Measurements from ENCODE around the gene GNG7.
"Not testable (repeated sequence)": the region's sequence is repeated elsewhere in the genome, so short reads cannot be mapped to it uniquely, and the experiment has no call there.

Gene GNG7

DNA sequence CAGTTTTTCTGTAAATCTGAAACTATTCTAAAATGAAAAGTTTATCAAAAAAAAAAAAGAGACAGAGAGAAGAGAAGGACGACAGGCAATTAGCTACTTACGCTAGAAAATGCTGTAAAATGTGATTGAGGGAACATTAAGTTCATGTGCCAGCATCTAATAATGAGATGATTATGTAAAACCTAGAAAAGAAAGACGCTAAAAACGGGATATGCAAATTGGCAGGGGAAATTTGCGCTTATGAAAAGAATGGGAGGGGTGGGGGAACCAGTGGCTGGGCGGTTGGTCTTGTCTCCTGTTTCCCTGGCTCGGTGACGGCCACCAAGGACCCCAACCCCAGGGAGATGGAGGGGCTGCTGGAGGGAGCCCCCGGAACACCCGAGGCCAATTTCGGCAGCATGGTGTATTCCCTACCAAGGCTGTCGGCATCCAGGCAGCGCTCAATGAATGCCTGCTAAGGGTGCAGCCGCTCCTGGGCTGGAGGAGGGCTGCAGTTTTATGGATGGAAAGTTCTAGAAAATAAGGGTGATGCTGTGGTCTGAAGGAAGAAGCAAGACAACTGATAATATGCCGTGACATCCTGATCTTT, 34.2 kb downstream of the GNG7 start:
- no peak for DNase-seq

DNA sequence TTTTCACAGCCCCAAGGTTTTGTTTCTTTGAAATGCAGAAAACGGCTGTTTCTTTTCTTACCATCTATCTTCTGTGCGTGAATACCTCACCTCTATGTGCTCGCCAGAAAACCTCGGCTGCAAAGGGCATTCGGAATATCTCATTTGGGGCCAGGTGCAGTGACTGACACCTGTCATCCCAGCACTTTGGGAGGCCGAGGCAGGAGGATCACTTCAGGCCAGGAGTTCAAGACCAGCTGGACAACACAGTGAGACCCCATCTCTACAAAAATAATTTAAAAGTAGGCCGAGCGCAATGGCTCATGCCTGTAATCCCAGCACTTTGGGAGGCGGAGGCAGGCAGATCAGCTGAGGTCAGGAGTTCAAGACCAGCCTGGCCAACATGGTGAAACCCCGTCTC, 35.1 kb downstream of the GNG7 start:
- DNase-seq: not testable (repeated sequence)

DNA sequence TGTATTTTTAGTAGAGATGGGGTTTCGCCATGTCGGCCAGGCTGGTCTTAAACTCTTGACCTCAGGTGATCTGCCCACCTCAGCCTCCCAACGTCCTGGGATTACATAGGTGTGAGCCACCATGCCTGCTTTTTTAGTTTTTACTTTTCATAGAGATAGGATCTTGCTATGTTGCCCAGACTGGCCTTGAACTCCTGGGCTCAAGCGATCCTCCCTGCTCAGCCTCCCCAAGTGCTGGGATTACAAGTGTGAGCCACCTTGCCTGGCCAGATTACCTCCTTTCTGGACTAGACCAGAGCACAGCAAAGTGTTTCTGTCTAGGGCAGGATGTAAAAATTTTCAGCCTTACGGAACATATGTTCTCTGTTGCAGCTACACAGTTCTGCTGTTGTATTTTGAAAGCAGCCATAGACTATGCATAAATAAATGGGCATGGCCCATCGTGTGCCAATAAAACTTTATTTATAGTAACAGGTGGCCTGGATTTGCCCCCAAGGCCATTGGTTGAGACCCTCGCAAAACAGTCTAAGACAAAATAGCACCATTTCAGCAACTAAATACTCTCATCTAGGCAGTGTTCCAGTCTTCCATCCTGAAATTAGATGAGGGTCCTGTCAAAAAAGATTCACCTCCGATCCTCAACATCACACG, 36.0 kb downstream of the GNG7 start:
- no peak for DNase-seq

- DNase-seq: no peak
Observed at GRCh38 chr19:2665103-2665502, 37.4 kb downstream of the GNG7 start.

DNA sequence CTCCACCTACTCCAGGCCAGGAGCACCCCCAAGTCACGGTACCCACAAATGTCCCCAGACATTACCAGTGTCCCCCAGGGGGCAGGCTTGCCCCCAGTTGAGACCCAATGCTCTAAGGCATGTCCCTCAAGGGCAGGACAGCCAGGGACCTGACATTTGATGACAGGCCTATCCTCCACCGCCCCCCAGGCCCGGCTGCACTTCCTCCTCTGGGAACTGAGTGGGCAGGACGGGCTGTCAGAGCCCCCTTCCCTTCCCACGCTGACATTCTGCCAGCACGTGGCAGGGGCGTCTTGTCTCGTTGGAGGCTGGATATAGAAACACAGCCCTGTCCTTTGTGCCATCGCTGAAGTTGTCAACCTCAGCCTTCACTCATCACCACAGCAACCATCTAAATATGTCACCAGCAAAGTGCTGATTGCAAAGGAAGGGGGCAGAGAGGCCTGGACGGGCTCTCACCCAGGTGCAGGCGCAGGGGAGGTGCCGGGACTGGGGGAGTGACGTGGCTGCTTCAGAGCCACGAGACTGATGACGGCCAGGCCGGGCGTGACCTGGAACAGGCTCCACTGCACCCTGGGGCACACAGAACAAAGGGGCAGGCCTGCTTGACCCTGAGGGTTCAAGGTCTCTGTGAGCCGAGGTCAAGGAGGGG, 38.4 kb downstream of the GNG7 start:
- DNase-seq: no peak

DNA sequence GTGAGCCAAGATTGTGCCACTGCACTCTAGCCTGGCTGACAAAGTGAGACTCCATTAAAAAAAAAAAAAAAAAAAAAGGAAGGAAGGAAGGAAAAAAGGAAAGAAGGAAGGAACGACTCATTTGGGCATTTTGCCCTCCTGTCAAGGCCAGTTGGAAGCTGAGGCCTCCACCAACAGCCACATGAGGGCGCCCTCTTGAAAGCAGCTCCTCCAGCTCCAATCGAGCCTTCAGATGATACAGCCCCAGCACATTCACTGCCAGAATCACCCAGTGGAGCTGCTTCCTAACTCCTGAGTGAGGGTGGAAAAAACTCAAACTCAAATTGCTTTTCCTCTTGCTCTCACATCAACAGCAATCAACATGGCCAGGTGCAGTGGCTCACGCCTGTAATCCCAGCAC, 40.9 kb downstream of the GNG7 start:
- no peak for DNase-seq

GRCh38 chr19:2659856-2660432, 42.5 kb downstream of the GNG7 start:
- DNase-seq: no peak

- DNase-seq: no peak
Observed at GRCh38 chr19:2656533-2656932, 46.0 kb downstream of the GNG7 start.

DNA sequence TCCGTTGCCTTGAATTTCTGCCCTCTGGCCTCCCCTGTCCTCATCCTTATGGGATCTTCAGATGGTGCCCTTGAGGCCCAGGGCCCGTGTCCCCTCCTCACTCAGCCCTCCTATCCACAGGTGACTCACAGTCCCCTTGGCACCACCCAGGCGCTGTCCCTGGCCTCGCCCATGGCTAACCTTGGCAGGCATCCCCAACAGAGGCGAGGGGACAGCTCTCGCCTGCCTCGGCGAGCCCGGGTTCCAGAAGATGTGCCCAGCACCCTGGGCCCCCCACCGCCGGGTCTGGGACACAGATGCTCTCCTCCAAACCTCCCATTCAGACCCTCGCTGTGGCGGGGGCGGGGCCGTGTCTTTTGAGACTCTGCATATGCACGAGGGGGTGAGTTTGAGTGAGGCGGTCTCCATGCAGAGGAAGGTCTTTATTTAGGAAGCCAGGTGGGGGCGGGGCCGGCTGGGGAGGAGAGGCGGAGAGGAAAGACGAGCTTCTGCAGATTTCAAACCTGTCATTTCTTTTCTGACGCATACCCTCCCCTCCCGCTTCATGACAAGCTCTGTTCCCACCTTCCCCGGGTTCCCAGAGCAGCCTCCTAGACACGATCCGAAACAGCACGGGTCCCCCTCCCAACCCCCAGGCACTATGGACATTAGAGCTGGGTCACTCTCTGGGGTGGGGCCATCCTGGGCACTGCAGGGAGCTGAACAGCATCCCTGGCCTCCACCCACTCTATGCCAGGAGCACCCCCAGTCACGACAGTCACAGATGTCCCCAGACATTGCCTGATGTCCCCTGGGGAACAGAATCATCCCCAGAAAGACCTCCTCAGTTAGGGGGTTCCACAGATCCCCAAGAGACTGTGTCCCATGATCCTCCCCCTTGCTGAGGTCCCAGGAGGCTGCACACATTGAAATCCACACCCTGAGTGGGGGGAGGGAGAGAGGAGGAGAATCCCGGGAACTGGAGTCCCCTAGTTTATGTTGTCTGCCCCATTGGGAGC, 48.5 kb downstream of the GNG7 start:
- no peak for DNase-seq

DNA sequence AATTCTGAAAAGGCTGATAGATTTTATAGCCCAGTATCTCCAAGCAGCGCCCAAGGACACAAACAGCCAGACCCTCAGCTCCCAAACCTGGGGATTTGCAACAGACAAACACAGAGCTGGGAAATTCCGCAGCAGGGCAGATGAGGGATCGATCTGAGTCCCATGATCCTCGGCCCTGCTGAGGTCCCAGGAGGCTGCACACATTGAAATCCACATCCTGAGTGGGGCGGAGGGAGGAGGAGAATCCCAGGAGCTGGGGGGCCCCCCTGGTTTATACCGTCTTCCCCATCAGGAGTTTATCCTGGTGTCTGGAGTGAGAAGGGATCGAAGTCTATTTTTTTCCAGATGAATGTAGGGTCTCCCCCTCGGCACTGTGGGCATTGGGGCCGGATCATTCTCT, 49.3 kb downstream of the GNG7 start:
- no peak for DNase-seq

DNA sequence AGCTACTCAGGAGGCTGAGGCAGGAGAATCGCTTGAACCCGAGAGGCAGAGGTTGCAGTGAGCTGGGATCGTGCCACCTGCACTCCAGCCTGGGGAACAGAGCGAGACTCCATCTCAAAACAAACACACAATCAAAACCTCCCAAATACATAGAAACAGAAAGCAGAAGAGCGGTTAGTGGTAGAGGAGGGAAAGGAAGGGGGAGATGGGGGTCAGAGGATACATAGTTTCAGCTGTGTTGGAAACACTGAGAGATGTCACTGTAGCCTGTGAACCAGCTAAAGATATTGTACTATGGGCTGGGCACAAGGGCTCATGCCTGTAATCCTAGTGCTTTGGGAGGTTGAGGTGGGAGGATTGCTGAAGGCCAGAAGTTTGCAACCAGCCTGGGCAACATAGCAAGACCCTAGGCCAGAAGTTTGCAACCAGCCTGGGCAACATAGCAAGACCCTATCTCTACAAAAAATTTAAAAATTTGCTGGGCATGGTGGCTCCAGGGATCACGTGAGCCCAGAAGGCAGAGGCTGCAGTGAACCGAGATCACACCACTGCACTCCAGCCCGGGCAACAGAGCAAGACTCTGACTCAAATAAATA, 49.9 kb downstream of the GNG7 start:
- no peak for DNase-seq

DNA sequence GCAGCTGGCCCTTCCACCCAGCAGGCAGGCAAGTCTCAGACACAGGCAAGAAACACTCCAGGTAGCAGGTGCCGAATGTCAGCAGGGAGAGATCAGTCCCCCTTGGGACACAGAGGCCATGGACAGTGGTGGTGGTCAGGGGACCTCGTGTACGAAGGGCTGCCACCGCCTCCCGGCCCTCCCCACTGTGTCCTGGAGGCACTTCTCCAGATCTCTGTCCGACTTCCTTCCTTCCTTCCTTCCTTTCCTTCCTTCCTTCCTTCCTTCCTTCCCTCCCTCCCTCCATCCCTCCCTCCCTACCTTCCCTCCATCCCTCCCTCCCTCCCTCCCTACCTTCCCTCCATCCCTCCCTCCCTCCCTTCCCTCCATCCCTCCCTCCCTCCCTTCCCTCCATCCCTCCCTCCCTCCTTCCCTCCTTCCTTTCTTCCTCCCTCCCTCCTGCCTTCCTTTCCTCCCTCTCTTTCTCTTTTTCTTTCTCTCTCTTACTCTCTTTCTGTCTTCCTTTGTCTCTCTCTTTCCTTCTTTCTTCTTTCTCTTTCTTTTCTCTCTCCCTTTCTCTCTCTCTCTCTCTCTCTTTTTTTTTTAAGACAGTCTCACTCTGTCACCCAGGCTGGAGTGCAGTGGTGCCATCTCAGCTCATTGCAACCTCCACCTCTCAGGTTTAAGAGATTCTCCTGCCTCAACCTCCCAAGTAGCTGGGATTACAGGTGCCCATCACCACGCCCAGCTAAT, 51.3 kb downstream of the GNG7 start:
- not testable (repeated sequence) for DNase-seq

DNA sequence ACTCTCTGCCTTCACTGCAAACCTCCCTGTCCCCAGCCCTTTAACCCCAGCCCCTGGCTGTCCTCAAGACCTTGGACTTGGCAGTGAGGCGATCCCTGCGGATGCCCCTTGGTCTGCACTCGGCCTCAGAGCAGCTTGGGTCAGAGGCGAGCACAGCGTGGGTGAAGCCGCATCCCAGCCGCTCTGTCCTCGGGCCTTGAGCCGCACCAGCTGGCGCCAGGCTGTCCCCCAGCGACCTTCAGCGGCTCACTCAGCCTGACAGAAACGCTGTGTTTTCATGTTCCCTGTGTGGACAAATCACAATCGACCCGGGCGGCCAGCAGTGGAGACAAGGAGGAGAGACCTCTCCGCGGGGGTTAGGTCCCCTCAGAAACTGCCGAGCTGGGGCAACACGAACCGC, 52.0 kb downstream of the GNG7 start:
- no peak for DNase-seq

DNA sequence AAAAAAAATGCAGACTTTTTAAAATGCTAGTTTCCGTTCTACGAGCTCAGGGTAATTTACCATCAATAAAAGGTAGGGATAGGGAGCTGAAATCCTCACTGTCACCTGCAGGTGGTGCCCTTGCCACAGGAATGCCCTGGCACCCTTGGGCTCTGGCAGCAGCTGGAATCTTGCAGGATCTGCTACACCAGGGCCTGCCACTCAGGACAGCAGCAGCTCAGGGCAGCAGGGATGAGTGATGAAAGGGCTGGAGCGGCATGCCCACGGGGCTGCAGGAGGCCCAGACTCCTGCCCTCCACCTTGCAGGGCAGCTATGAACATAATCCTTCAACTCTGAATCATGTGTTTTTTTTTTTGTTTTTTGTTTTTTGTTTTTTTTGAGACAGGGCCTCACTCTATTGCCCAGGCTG, 54.0 kb downstream of the GNG7 start:
- peak; percentile 51 for DNase-seq

- DNase-seq: no peak
Observed at GRCh38 chr19:2648099-2648498, 54.4 kb downstream of the GNG7 start.

DNA sequence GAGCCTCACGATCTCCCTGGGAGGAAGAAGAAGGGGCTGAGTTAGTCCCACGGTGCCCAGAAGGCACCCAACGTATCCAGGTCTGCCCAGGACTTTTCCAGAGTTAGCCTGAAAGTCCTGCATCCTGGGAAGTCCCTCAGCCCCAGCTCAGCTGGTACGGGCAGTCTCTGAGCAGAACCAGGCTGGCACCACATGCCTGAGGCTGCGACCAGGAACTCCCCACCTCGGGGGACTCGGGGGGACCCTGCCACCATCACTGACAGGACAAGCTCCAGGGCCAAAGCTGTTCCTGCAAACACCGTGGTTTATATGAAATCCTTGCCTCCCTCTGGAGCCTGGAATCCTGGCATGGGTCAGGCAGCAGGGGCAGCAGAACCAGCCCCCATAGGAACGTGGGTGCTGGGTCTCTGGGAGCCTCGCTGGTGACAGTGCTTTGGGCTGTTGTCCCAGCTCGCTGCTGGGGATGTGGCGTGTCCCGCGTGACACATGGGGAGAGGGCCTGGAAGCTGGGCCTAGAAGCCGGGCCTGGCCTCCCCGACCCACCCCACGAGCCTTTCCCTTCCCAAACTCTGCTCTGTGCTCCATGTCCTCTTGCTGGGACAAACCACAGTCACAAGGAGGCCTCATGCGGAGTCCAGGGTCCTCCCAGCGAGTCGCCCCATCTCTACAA, 55.5 kb downstream of the GNG7 start:
- no peak for DNase-seq

DNA sequence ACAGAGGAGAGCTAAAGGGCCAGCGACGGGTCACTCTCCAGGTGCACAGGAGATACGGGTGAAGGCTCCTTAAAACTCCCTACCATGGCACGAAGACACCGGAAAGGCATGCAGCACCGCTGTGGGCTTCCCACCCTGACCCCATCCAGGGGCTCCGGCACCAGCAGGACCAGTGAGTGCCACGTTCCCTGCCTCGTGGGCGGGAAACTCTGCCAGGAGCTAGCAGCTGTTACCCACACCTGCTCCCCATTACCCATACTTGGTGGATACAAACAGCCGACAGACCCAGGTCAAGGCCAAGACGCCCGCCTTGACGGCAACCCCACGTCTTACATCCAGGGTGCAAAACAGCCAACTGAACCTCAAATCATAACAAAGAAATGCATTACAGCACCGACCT, 56.7 kb downstream of the GNG7 start:
- DNase-seq: no peak

DNA sequence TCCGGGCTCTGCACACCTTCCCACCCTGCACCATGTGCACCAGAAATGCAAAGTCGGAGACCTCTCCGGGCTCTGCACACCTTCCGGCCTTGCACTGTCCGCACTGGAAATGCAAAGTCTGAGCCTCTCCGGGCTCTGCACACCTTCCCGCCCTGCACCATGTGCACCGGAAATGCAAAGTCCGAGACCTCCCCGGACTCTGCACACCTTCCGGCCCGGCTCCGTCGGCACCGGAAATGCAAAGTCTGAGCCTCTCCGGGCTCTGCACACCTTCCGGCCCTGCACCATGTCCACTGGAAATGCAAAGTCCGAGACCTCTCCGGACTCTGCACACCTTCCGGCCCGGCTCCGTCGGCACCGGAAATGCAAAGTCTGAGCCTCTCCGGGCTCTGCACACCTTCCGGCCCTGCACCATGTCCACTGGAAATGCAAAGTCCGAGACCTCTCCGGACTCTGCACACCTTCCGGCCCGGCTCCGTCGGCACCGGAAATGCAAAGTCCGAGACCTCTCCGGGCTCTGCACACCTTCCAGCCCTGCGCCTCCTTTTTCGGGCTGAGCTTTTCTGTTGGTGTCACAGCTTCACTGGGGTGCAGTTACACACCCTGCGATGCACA, 59.3 kb downstream of the GNG7 start:
- not testable (repeated sequence) for DNase-seq

DNA sequence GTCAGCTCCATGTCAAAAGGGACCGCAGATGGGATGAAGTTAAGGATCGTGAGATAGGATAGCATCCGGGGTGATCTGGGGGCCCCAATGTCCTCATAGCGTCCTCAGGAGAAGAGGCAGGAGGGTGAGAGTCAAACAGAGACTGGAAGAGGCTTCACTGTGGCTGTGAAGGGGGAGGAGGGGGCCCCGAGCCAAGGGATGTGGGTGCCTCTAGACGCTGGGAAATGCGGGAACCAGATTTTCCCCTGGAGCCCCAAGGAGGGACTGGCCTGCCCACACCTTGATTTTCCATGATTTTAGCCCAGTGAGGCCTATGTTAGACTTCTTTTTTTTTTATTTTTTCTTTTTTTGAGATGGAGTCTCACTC, 61.2 kb downstream of the GNG7 start:
- no peak for DNase-seq

DNA sequence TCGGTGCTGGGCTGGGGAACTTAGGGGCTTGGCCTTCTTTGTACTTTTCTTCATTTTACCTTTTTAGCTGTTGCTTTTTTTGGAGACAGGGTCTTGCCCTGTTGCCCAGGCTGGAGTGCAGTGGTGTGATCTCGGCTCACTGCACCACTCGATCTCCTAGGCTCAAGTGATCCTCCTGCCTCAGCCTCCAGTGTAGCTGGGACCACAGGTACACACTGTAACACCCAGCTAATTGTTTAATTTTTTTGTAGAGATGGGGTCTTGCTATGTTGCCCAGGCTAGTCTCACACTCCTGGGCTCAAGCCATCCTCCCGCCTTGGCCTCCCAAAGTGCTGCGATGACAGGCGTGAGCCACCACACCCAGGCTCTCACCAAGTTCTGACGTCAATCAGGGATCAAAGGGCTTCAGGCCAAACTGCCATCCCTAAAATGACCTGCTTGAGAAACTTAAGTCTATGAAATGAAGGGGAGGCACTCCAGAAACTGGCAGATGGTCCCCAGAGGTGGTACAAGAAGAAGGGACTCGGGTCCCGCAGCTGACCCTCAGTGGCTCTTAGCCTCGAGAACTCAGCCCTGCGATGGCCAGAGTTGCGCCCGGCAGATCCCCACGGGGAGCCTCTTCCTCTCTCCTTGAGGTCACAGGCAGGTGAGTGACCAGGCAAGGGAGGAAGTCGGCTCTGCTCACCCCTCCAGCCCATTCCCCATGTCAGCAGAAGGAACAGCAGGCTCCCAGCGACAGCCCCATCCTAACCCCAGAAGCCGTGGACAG, 61.7 kb downstream of the GNG7 start:
- DNase-seq: no peak

Data from NCI-H146 (cell line).